HCT116 (cell line): ENCODE data around the gene ARHGEF12. TPM values are rescaled to one million over a fixed set of nuclear protein-coding genes. Genes with fewer than 3 reads are reported as not detected.
A peak's percentile ranks its signal among the peaks of the same experiment; 100 is the strongest.

ENCODE experiments used
- ATAC-seq: fragments of 200-7000 bp; cut with Tn5 transposase; 2 replicates; pipeline ENCODE4 v1.9.1; 2020; ENCODE audit warnings: mild to moderate bottlenecking, moderate library complexity
- BruUV-seq: library from RNA; stranded (reverse); fragments of 400-500 nt; replicated peaks from 2 replicates; lab custom pipeline; 2021; lab: Mats Ljungman, UMichigan
- CTCF ChIA-PET: fragments of 300-600 bp; sonication (Branson Sonifier 250); formaldehyde crosslinking; loops from one replicate; lab custom pipeline; 2021; ENCODE audit warnings: antibody characterized with exemption; lab: Charles Lee
- POLR2A ChIA-PET: fragments of 300-600, 350-600 bp; sonication (Branson Sonifier 250); formaldehyde crosslinking; loops from one replicate; lab custom pipeline; 2021; ENCODE audit warnings: antibody characterized with exemption; lab: Charles Lee
- RAD21 ChIA-PET, 2 experiments: fragments of 300-600 bp; sonication (Branson Sonifier 250); formaldehyde crosslinking; loops; one replicate each; lab custom pipeline; 2023; ENCODE audit warnings: low total read pairs in 2 of 2; ENCODE audit not compliant: uncharacterized antibody in 2 of 2, unreplicated experiment in 2 of 2, low non-redundant PET in 1 of 2; lab: Charles Lee
- DNase-seq: peaks from one replicate; pipeline ENCODE4 v3.0.0-alpha.2; 2010; ENCODE audit warnings: low read depth, low spot score
- H2AFZ ChIP-seq: fragments of 200-600 bp; shearing (Covaris generic), sonication (generic); 2 replicates; pipeline ENCODE4 v1.6.1; 2017; ENCODE audit warnings: low read depth, mixed run types, mixed read lengths, antibody characterized with exemption, low read length; ENCODE audit not compliant: poor library complexity, severe bottlenecking
- H3K27ac ChIP-seq: 2 replicates; pipeline ENCODE4 v1.5.1; 2012; ENCODE audit warnings: low read depth, low read length
- H3K27me3 ChIP-seq: fragments of 200-600 bp; sonication (generic); 2 replicates; pipeline ENCODE4 v1.6.1; 2016; ENCODE audit warnings: mixed run types, low read length, mixed read lengths; ENCODE audit not compliant: insufficient read depth
- H3K36me3 ChIP-seq, 2 experiments: fragments of 200-500 bp in 1 of 2; fragments of 200-600 bp in 1 of 2; sonication (Bioruptor generic) in 1 of 2; sonication (generic) in 1 of 2; 2 replicates each; pipeline versions ENCODE4 v1.5.1 to v1.6.1; 2014 to 2016; ENCODE audit warnings: low read length in 2 of 2, inconsistent platforms in 1 of 2, mixed read lengths in 1 of 2, mixed run types in 1 of 2; ENCODE audit not compliant: insufficient read depth in 2 of 2, control insufficient read depth in 1 of 2
- H3K4me1 ChIP-seq, 2 experiments: fragments of 200-600 bp in 1 of 2; sonication (generic) in 1 of 2; 2 replicates each; pipeline versions ENCODE4 v1.5.1 to v1.6.1; 2012 to 2017; ENCODE audit warnings: low read length in 2 of 2, inconsistent platforms in 1 of 2, mild to moderate bottlenecking in 1 of 2, mixed read lengths in 1 of 2, mixed run types in 1 of 2, moderate library complexity in 1 of 2; ENCODE audit not compliant: insufficient read depth in 2 of 2, control insufficient read depth in 1 of 2
- H3K4me2 ChIP-seq: fragments of 200-600 bp; sonication (generic); 2 replicates; pipeline ENCODE4 v1.6.1; 2017; ENCODE audit warnings: mixed run types, low read length, mixed read lengths
- H3K4me3 ChIP-seq, 2 experiments: fragments of 200-600 bp in 1 of 2; sonication (generic) in 1 of 2; replicated peaks in 1 of 2; 2 replicates each; pipeline ENCODE4 v1.5.1; 2011 to 2016; ENCODE audit warnings: low read length in 2 of 2, control low read depth in 1 of 2, low read depth in 1 of 2, mild to moderate bottlenecking in 1 of 2, mixed read lengths in 1 of 2, mixed run types in 1 of 2
- H3K79me2 ChIP-seq: fragments of 200-600 bp; sonication (generic); 2 replicates; pipeline ENCODE4 v1.6.1; 2017; ENCODE audit warnings: mild to moderate bottlenecking, mixed run types, low read length, moderate library complexity, mixed read lengths; ENCODE audit not compliant: insufficient read depth
- H3K9ac ChIP-seq: fragments of 200-600 bp; sonication (generic); 2 replicates; pipeline ENCODE4 v1.6.1; 2016; ENCODE audit warnings: low read length, mixed read lengths
- H3K9me2 ChIP-seq: fragments of 200-600 bp; sonication (generic), shearing (Covaris generic); 2 replicates; pipeline ENCODE4 v1.6.1; 2017; ENCODE audit warnings: mixed run types, mild to moderate bottlenecking, moderate library complexity; ENCODE audit not compliant: insufficient read depth
- H3K9me3 ChIP-seq, 2 experiments: fragments of 200-500 bp in 1 of 2; fragments of 200-600 bp in 1 of 2; sonication (Bioruptor generic) in 1 of 2; sonication (generic) in 1 of 2; 2 replicates each; pipeline ENCODE4 v1.6.1; 2014 to 2017; ENCODE audit warnings: low read length in 2 of 2, mixed read lengths in 2 of 2, inconsistent platforms in 1 of 2, low read depth in 1 of 2, mild to moderate bottlenecking in 1 of 2, mixed run types in 1 of 2, moderate library complexity in 1 of 2; ENCODE audit not compliant: control insufficient read depth in 1 of 2, insufficient read depth in 1 of 2
- H4K20me1 ChIP-seq: fragments of 200-600 bp; sonication (generic), shearing (Covaris generic); 2 replicates; pipeline ENCODE4 v1.6.1; 2017; ENCODE audit warnings: mixed run types, mild to moderate bottlenecking, moderate library complexity; ENCODE audit not compliant: insufficient read depth
- CBX3 ChIP-seq: IDR thresholded peaks from 2 replicates; pipeline ENCODE4 v1.6.1; 2012; ENCODE audit warnings: low read depth
- CTCF ChIP-seq, 3 experiments: fragments of 200-600 bp in 1 of 3; sonication (generic) in 1 of 3; IDR thresholded peaks in 2 of 3; conservative IDR thresholded peaks in 1 of 3; 2 replicates each; pipeline ENCODE4 v1.5.1; 2012 to 2017; ENCODE audit warnings: low read depth in 2 of 3, low read length in 2 of 3, antibody characterized with exemption in 1 of 3, borderline replicate concordance in 1 of 3, control low read depth in 1 of 3, mild to moderate bottlenecking in 1 of 3, mixed read lengths in 1 of 3, mixed run types in 1 of 3, moderate library complexity in 1 of 3; ENCODE audit not compliant: insufficient read depth in 1 of 3
- FOSL1 ChIP-seq: IDR thresholded peaks from 2 replicates; pipeline ENCODE4 v1.6.1; 2012; ENCODE audit warnings: low read depth
- JUND ChIP-seq: IDR thresholded peaks from 2 replicates; pipeline ENCODE4 v1.6.1; 2012
- POLR2A ChIP-seq: IDR thresholded peaks from 2 replicates; pipeline ENCODE4 v1.7.0; 2011; ENCODE audit warnings: borderline replicate concordance; ENCODE audit not compliant: insufficient read depth, insufficient read length; ENCODE audit errors: extremely low read depth
- POLR2AphosphoS5 ChIP-seq: IDR thresholded peaks from 2 replicates; pipeline ENCODE4 v1.6.1; 2011; ENCODE audit warnings: mild to moderate bottlenecking, low read depth, low read length, moderate library complexity
- YY1 ChIP-seq: IDR thresholded peaks from 2 replicates; pipeline ENCODE4 v1.6.1; 2011; ENCODE audit warnings: low read length, low read depth, moderate library complexity, mild to moderate bottlenecking; ENCODE audit not compliant: insufficient replicate concordance; ENCODE audit errors: extremely low read depth
- ZFX ChIP-seq: fragments of 450-650 bp; IDR thresholded peaks from 2 replicates; pipeline ENCODE4 v1.6.1; 2017
- intact Hi-C: fragments of 100-400 bp; cut with micrococcal nuclease; formaldehyde crosslinking; loops from 2 replicates; pipeline ENCODE4 v1.10.0; 2022
- total RNA-seq: library from RNA; stranded (reverse); gene quantifications from one replicate; pipeline ENCODE4 v1.2.1, GENCODE V29; 2021; ENCODE audit not compliant: unreplicated experiment
- TF ChIP-seq, protein P1 (sequence below): IDR thresholded peaks from 2 replicates; pipeline ENCODE4 v1.6.1; 2012; ENCODE audit warnings: low read depth
- TF ChIP-seq, protein P2 (sequence below): IDR thresholded peaks from 2 replicates; pipeline ENCODE4 v1.6.1; 2012

Gene ARHGEF12
- total RNA-seq, 1 experiment from 2014 or later: 81.4 TPM

- no peak for TF ChIP-seq JUND
- TF ChIP-seq ZFX: no peak
- TF ChIP-seq, protein P1, sequence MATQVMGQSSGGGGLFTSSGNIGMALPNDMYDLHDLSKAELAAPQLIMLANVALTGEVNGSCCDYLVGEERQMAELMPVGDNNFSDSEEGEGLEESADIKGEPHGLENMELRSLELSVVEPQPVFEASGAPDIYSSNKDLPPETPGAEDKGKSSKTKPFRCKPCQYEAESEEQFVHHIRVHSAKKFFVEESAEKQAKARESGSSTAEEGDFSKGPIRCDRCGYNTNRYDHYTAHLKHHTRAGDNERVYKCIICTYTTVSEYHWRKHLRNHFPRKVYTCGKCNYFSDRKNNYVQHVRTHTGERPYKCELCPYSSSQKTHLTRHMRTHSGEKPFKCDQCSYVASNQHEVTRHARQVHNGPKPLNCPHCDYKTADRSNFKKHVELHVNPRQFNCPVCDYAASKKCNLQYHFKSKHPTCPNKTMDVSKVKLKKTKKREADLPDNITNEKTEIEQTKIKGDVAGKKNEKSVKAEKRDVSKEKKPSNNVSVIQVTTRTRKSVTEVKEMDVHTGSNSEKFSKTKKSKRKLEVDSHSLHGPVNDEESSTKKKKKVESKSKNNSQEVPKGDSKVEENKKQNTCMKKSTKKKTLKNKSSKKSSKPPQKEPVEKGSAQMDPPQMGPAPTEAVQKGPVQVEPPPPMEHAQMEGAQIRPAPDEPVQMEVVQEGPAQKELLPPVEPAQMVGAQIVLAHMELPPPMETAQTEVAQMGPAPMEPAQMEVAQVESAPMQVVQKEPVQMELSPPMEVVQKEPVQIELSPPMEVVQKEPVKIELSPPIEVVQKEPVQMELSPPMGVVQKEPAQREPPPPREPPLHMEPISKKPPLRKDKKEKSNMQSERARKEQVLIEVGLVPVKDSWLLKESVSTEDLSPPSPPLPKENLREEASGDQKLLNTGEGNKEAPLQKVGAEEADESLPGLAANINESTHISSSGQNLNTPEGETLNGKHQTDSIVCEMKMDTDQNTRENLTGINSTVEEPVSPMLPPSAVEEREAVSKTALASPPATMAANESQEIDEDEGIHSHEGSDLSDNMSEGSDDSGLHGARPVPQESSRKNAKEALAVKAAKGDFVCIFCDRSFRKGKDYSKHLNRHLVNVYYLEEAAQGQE: no peak
- TF ChIP-seq FOSL1: no peak
- TF ChIP-seq CBX3: no peak
- TF ChIP-seq CTCF (IDR thresholded peaks at IDR 0.05 in 2 of 3, conservative IDR thresholded peaks at IDR 0.05 in 1 of 3; ENCODE audit: borderline replicate concordance in 1 of 3, insufficient read depth in 1 of 3, low read depth in 2 of 3, low read length in 2 of 3): no peak
- TF ChIP-seq, all 23 proteins: peak for 0
These were observed 2.1 kb downstream of the ARHGEF12 start (continued) for GRCh38 chr11:120338107-120338933.

DNA sequence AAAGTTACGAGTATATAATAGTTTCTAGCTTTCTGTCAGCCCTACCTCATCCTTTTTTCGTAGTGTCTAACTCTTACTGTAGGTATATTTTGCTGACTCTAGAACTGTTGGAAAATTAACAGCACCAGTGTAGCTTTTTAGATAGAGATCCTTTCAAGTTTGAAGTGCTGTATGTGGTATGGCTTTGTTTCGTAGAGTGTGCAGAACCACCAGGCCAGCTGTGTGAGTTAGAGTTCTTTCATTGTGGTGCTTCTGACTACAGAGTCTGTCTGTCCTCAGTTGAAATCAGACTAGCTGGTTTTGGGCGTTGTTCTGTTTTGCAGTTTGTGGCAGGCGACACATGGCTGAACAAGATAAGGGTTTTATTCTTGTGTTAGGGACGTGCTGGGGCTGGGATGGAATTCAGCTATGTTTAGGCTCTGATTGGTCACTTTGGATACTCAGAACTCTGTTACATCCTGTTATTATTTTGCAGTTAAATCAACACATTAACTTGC is 3.2 kb downstream of the ARHGEF12 start:
- H3K79me2 ChIP-seq: peaks cover 79% of the 10 kb centered on the region
- no TSS peak for BruUV-seq
- peaks cover 20% of the 10 kb centered on the region; the same call in 1 of the 2 replicates for H4K20me1 ChIP-seq
- intact Hi-C loops: loop anchor here (5.0 to 10.0 kb wide), 2 partner anchors 345 to 613 kb away; no protein-coding TSS in a partner anchor
- H2AFZ ChIP-seq: no peak overlapping the region
- TF ChIP-seq YY1 (no peak), POLR2AphosphoS5 (no peak), POLR2A (no peak)
- TF ChIP-seq, protein P2, sequence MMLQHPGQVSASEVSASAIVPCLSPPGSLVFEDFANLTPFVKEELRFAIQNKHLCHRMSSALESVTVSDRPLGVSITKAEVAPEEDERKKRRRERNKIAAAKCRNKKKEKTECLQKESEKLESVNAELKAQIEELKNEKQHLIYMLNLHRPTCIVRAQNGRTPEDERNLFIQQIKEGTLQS: no peak
- peak overlapping the region; percentile 40 for H3K4me2 ChIP-seq
- no peaks in the 10 kb centered on the region for H3K9me2 ChIP-seq
- ChIA-PET RAD21 (no interaction called here), POLR2A (no interaction called here), CTCF (interaction anchor here (0.6 kb wide), 1 partner anchor 68 kb away, joined by 3 read pairs; no protein-coding TSS in a partner anchor)
- no peaks in the 10 kb centered on the region for H3K27me3 ChIP-seq
- DNase-seq (no peak), ATAC-seq (no peak)
- H3K9me3 ChIP-seq: no peaks in the 10 kb centered on the region
- H3K36me3 ChIP-seq: no peaks in the 10 kb centered on the region
- H3K9ac ChIP-seq: no peak overlapping the region
- H3K4me1 ChIP-seq: peaks cover 50 to 69% of the 10 kb centered on the region in 2 experiments
- no peak overlapping the region for H3K27ac ChIP-seq
- no peak overlapping the region for H3K4me3 ChIP-seq
